Mesodermal cell (in vitro differentiated cells): ENCODE data around the gene PSMC3IP.

Experiments used
- H3K27ac ChIP-seq: 2 replicates; pipeline ENCODE4 v1.7.0; 2013; ENCODE audit warnings: mild to moderate bottlenecking, low read depth, low read length, moderate library complexity; ENCODE audit not compliant: severe bottlenecking
- H3K36me3 ChIP-seq: 2 replicates; pipeline ENCODE4 v1.7.1; 2013; ENCODE audit warnings: mild to moderate bottlenecking, low read length, moderate library complexity; ENCODE audit not compliant: control insufficient read depth, insufficient read depth
- H3K4me1 ChIP-seq: one replicate; pipeline ENCODE4 v1.7.1; 2013; ENCODE audit warnings: mild to moderate bottlenecking, low read length; ENCODE audit not compliant: insufficient read depth, control insufficient read depth, poor library complexity, severe bottlenecking
- H3K4me3 ChIP-seq: 2 replicates; pipeline ENCODE4 v1.7.0; 2013; ENCODE audit warnings: low read length, control low read depth, mild to moderate bottlenecking; ENCODE audit not compliant: insufficient read depth, poor library complexity, severe bottlenecking; ENCODE audit errors: extremely low read depth
- H3K9me3 ChIP-seq: 2 replicates; pipeline ENCODE4 v1.7.1; 2013; ENCODE audit warnings: mild to moderate bottlenecking, low read length, moderate library complexity; ENCODE audit not compliant: control insufficient read depth
- WGBS, 2 experiments: methylation state at CpG; one replicate each; pipeline ENCODE4 v1.1.5; 2013; ENCODE audit warnings: missing lambda C conversion rate in 2 of 2; ENCODE audit not compliant: insufficient coverage in 2 of 2; 5-methylcytosine and 5-hydroxymethylcytosine counted together

Gene PSMC3IP

DNA sequence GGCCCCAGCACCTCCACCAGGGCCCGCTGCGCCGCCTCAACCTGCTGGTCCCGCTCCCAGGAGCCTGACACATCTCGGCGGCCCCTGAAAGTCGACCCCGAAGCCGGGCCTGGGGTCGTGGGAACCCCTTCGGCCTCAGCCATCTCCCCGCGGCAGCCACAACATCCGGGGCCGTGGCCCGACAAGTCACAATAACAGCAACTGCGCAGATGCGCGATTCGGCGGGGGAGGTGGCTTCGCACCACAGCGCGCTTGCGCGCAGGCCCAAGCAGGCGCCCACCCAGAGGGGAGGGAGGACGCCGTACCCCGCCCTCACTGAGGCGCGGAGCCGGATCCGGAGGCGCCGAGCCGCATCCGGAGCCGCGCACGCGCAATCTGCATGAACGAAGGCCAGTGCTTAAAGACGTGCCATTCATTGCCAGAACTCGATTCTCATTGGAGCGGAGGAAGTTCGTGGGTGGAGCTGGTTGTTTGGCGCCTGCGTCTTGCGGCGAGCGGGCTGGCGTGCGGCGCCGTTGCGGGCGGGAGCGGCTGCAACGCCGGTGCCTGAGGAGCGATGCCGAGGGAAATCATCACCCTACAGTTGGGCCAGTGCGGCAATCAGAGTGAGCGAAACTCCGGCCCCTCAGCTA lies 31.8 kb upstream of the PSMC3IP start, which contains the start of the genes RETREG3 and TUBG1:
Gene RETREG3 (minus strand): TSS at position 193 of the 632 bp plus-strand sequence. CDS start 50 bp downstream, at position 143.
Gene TUBG1 (plus strand): TSS at position 502 of the 632 bp plus-strand sequence. CDS start 55 bp downstream, at position 557.
- Histone ChIP-seq H3K4me1 (peaks cover 3% of the 10 kb centered on the region), H3K36me3 (peaks cover 44% of the 10 kb centered on the region), H3K9me3 (no peaks in the 10 kb centered on the region), H3K4me3 (peak within 1 kb of the TSS; percentile 94), H3K27ac (peak within 1 kb of the TSS; percentile 87)
- WGBS, 2 experiments = 0% methylated on average over 53 to 66 of the region's 66 CpGs

GRCh38 chr17:42608305-42609181 lies 31.0 kb upstream of the PSMC3IP start:
- Histone ChIP-seq H3K27ac (peak overlapping the region; percentile 87), H3K36me3 (peaks cover 40% of the 10 kb centered on the region), H3K4me3 (peak overlapping the region; percentile 94), H3K9me3 (no peaks in the 10 kb centered on the region), H3K4me1 (peaks cover 3% of the 10 kb centered on the region)
- 2 to 3% methylated on average over 29 to 30 of the region's 30 CpGs for WGBS, 2 experiments

DNA sequence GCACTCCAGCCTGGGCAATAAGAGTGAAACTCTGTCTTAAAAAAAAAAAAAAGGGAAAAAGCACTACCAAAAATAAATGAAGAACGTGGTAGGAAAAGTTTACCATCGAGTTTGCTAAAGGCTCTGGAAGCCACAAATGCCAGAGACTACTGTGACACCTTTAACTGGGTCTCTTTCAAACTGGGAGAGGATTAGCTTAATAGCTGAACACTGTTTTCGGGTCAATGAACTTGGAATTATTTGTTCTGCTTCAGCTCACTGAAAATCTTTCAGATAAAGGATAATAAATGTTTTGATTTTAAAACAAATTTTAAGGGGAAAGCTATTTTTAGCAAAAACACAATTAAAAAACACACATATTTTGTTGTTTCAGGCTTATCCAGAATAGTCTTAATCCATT lies 30.2 kb upstream of the PSMC3IP start:
- Histone ChIP-seq H3K4me1 (peaks cover 3% of the 10 kb centered on the region), H3K36me3 (peaks cover 40% of the 10 kb centered on the region), H3K27ac (no peak overlapping the region), H3K4me3 (peak overlapping the region; percentile 94), H3K9me3 (no peaks in the 10 kb centered on the region)
- WGBS, 2 experiments = 89 to 90% methylated on average over 3 of the region's 3 CpGs

GRCh38 chr17:42603318-42603717 lies 25.8 kb upstream of the PSMC3IP start:
- Histone ChIP-seq H3K4me3 (no peak overlapping the region), H3K36me3 (peaks cover 34% of the 10 kb centered on the region), H3K27ac (no peak overlapping the region), H3K4me1 (peaks cover 3% of the 10 kb centered on the region), H3K9me3 (no peaks in the 10 kb centered on the region)
- 95 to 98% methylated on average over 4 to 6 of the region's 7 CpGs for WGBS, 2 experiments

GRCh38 chr17:42598905-42599304 lies 21.4 kb upstream of the PSMC3IP start:
- Histone ChIP-seq H3K9me3 (no peaks in the 10 kb centered on the region), H3K4me3 (no peak overlapping the region), H3K4me1 (no peaks in the 10 kb centered on the region), H3K27ac (no peak overlapping the region), H3K36me3 (peaks cover 39% of the 10 kb centered on the region)
- 100% methylated on average over 1 of the region's 2 CpGs for WGBS, 2 experiments

DNA sequence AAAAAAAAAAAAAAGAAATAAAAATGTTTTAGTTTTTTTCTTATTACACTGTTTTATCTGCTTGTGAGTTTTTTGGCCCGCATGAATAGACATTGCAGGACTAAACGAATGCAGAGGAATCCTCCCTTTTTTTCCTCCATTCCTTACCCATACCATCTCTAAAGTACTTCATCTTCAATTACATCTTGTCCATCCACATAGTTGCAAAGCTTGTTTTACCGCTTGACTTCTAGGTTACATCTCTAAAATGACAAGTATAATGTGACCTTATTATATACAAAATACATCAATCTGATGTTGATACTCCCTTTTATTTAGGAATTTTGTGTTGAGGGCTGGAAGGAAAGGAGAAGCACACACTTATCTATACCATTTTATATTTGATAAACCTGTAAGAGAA lies 18.9 kb upstream of the PSMC3IP start:
- Histone ChIP-seq H3K4me1 (no peaks in the 10 kb centered on the region), H3K36me3 (peaks cover 40% of the 10 kb centered on the region), H3K4me3 (no peak overlapping the region), H3K27ac (no peak overlapping the region), H3K9me3 (no peaks in the 10 kb centered on the region)
- 100% methylated on average over 1 of the region's 3 CpGs; no CpG with 5 or more reads in 1 of the 2 experiments for WGBS, 2 experiments

DNA sequence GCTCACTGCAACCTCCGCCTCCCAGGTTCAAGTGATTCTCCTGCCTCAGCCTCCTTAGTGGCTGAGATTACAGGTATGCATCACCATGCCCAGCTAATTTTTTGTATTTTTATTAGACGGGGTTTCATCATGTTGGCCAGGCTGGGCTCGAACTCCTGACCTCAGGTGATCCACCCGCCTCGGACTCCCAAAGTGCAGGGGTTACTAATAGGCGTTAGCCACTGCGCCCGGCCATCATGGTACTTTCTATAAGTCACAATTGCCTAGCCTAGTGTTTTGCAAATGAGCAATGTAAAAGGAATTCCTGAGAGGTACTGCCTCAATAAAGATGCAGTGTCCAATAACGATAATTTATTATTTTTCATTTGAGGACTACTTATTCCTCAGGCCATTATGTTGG lies 13.9 kb upstream of the PSMC3IP start:
- WGBS, 2 experiments = 75 to 97% methylated on average over 8 of the region's 9 CpGs

GRCh38 chr17:42590886-42591285 lies 13.4 kb upstream of the PSMC3IP start:
- WGBS, 2 experiments = 94 to 100% methylated on average over 2 of the region's 2 CpGs
- Histone ChIP-seq H3K9me3 (no peaks in the 10 kb centered on the region), H3K4me3 (no peak overlapping the region), H3K36me3 (peaks cover 81% of the 10 kb centered on the region), H3K27ac (no peak overlapping the region), H3K4me1 (no peaks in the 10 kb centered on the region)

More for the DNA sequence above, 13.9 kb upstream of the PSMC3IP start:
- Histone ChIP-seq H3K27ac (no peak overlapping the region), H3K4me3 (no peak overlapping the region), H3K36me3 (peaks cover 78% of the 10 kb centered on the region), H3K4me1 (no peaks in the 10 kb centered on the region), H3K9me3 (no peaks in the 10 kb centered on the region)

DNA sequence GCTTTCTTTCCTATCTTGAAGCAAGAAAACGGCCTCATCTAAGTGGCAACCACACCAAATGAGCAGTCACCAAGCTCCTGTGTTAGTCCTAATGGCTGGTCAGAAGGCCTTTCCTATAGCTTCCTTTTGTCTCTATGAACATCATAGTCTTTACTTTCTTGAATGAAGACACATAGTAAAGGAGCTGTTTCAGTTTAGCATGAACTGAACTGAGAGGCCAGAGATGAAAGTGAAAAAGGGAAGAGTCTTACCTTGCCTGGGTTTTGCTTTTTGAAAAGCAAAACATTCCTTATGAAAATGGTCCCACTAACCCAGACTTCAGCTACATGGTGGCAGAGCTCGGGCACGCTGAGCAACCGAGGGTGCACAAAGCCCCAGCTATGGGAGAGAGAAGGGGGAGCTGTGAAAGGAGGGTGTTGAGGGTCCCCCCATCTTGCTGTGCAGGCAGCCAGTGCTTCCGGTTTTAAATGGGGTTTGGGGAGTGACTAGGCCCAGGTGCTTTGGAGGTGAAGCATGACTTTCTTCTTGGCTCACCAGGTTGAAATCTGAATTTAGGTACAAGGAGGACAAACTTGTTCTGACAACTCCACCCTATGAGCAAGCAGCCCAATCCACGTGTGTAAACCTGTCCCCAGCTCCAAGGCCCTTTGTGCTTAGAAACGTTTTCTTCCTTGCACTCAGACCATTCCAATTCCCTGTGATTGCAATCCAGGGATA lies 9.1 kb upstream of the PSMC3IP start:
- no peaks in the 10 kb centered on the region for H3K4me1 ChIP-seq
- H3K27ac ChIP-seq = no peak overlapping the region
- H3K36me3 ChIP-seq = peaks cover 99% of the 10 kb centered on the region
- 96 to 98% methylated on average over 3 to 5 of the region's 7 CpGs for WGBS, 2 experiments
- H3K9me3 ChIP-seq = no peaks in the 10 kb centered on the region
- H3K4me3 ChIP-seq = no peak overlapping the region

GRCh38 chr17:42585353-42585752 lies 7.8 kb upstream of the PSMC3IP start:
- no peak overlapping the region for H3K4me3 ChIP-seq
- no CpG with 5 or more reads among the region's 1 CpG for WGBS, 2 experiments
- peaks cover 96% of the 10 kb centered on the region for H3K36me3 ChIP-seq

More at GRCh38 chr17:42585353-42585752, 7.8 kb upstream of the PSMC3IP start:
- Histone ChIP-seq H3K27ac (no peak overlapping the region), H3K4me1 (no peaks in the 10 kb centered on the region), H3K9me3 (no peaks in the 10 kb centered on the region)
